ENCODE data around the gene ATG16L2.

Gene ATG16L2, protein sequence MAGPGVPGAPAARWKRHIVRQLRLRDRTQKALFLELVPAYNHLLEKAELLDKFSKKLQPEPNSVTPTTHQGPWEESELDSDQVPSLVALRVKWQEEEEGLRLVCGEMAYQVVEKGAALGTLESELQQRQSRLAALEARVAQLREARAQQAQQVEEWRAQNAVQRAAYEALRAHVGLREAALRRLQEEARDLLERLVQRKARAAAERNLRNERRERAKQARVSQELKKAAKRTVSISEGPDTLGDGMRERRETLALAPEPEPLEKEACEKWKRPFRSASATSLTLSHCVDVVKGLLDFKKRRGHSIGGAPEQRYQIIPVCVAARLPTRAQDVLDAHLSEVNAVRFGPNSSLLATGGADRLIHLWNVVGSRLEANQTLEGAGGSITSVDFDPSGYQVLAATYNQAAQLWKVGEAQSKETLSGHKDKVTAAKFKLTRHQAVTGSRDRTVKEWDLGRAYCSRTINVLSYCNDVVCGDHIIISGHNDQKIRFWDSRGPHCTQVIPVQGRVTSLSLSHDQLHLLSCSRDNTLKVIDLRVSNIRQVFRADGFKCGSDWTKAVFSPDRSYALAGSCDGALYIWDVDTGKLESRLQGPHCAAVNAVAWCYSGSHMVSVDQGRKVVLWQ

GRCh38 chr11:72814286-72815109 lies at the start of gene ATG16L2:
Gene ATG16L2, plus strand, starts transcription at chr11:72814411. Its CDS starts 35 bp downstream, at chr11:72814446.
- peak; percentile 90 for DNase-seq

DNA sequence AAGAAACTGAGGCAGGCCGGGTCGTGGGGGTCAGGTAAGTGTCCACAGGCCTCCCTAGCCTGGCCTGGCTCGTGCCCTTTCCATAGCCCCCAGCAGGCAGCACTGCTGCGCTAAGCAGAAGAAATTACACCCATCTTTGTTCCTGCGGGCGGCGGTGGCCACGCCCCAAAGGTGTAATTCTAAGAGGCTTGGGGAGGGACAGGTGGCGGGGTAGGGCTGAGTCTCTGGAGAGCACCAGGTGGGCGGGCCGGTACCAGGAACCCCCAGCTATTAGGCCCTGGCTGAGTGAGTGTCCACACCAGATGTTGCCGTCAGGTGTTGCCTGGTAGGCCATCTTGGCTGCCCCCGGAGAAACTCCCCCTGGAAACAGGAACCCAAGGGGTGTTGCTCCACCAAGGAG lies 49.7 kb upstream of the ATG16L2 start:
- peak; percentile 29 for DNase-seq

- no peak for DNase-seq
These were observed 47.9 kb upstream of the ATG16L2 start for GRCh38 chr11:72766152-72766902.

DNA sequence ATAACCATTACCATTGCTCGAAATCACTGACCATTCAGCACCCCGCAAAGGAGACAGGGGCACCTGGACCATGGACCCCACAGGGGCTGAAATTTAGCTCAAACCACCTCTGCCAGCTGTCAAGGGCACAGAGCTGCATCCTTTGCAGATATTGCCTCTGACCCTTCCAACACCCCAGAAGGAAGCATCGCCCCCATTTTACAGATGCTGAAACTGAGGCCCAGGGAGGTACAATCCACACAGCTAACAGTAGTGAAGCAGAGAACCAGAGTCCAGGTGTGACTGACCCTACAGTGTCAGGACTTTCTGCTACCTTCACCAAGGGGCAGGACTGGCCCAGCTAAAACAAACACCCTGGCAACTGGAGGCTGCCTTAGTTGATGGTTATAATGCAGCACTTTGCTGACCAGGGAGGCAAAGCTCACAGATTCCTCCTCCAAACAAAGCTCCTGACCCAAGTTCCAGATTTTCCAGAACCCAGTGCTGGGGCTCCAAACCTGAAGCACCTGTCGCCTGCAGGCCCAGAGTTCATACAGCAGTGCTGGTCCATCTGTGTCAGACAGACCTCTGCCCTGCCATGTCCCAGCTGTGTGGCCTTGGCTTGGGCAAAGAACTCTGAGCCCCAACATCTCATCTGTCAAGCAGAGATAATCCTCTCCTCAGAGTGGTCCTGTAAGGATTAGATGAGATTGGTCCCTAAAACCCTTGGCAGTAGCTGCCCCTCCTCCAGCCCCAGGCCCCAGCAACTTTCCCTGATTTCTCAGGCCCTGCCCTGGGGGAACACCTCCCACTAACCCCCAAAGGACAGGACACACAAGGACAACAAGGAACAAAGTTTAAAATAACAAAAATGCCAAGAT lies 46.8 kb upstream of the ATG16L2 start:
- DNase-seq, result no peak

GRCh38 chr11:72768581-72768980 lies 45.6 kb upstream of the ATG16L2 start:
- no peak for DNase-seq

DNA sequence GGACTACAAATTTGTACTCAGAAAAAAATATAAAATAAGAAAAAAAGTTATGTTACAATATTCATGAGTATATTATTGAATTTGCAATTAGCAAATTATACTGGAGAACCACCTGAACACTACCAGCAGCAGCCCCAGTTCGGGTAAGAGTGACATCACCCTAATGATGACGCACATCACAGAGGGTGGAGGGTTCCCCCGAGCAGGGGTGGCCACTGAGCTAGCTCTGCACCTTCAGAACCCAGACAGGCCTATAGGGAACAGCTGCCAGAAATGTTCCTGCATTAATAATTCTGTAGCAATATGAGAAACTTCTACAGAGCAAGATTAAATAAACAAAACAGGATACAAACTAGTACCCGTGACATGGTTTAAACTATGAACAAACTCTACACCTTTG lies 44.5 kb upstream of the ATG16L2 start:
- DNase-seq, result no peak

DNA sequence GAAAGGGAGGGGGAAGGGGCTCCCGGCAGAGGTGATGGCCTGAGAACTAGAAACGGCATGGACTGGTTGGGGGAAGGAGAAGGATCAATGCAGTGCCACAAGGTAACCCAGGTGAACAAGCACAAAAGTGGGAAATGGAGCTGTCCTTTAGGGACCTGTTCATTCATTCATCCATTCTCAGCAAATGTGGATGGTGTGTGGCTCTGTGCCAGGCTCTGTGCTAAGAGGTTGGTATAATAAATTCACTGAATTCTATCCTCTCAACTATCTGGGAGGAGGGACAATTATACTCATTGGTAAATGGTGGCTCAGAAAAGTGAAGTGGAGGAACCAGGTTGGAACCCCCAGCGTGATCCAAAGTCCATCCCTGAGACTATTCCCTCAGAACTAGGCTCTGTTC lies 43.4 kb upstream of the ATG16L2 start:
- no peak for DNase-seq

GRCh38 chr11:72771507-72771906 lies 42.7 kb upstream of the ATG16L2 start:
- DNase-seq, result no peak

- DNase-seq, result no peak
These were observed 42.2 kb upstream of the ATG16L2 start for GRCh38 chr11:72772059-72772458.

- no peak for DNase-seq
These were observed 40.9 kb upstream of the ATG16L2 start for GRCh38 chr11:72773291-72773690.

GRCh38 chr11:72773696-72774095 lies 40.5 kb upstream of the ATG16L2 start:
- no peak for DNase-seq

DNA sequence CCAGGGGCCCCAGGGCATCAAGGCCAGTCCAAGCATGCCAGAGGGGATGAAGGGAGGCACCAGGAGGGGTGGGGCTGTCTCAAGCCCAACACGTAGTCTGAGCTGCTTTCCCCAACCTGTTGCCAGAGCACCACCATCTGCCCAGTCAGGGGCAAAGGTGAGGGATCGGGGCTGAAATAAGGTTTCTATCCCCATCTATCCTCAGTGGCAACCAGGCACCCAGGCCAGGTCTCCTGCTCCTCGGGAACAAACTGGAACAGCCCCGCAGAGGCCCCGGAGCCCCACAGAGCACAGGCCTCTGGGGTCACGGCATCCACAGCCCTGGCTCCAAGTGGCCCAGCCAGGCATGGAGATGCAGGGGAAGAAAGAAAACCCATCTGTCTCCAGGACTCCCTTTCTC lies 39.7 kb upstream of the ATG16L2 start:
- DNase-seq, result no peak

GRCh38 chr11:72775288-72776110 lies 38.7 kb upstream of the ATG16L2 start:
- no peak for DNase-seq

GRCh38 chr11:72776117-72776843 lies 37.9 kb upstream of the ATG16L2 start:
- DNase-seq, result no peak

DNA sequence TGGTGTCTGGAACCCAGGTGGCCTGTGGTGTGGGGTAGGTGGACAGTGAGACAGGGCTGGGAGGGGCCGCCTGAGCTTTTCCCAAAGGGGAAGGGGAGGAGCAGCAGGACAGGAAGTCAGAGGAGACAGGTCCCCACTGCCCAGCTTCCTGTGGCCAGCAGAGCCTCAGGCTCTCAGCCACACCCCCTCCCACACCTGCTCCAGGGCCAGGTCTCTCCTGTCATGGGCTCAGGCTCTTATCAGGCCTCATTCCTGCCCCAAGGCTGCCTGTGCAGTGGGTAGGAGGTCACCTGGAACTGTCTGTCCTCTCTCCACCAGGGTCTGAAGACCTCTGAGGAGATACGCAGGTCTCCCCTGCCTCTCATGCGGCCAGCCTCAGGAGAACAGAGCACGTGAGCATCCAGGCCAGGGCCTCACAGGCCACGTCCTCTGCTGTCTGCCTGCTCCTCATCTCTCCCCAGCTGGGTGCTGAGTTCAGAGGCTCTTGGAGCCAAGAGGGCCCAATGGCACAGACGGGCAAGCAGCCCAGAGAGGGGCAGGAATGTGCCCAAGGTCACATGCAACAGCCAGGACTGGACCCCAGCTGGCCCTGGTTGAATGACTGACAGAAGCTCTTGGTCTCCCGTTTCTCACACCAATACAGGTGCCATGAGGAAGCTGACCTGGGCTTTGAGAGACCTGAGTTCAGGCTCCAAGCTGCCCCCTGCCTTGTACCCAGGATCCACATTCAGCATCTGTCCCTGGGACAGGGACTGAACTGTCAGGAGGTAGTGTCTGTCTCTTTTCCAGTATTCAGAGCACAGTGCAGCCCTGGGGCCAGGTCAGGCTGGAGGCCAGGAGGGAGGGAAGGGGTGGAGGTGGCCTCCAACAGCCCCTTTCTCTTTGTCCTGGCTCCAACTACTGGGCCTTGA lies 37.1 kb upstream of the ATG16L2 start:
- DNase-seq, result no peak

- DNase-seq, result no peak
These were observed 36.4 kb upstream of the ATG16L2 start for GRCh38 chr11:72777755-72778278.

GRCh38 chr11:72778535-72779494 lies 35.4 kb upstream of the ATG16L2 start:
- DNase-seq, result no peak

All from NCI-H774 (cell line).